ENCODE results near the gene SLC35A4.

SLC35A4 gene

GRCh38 chr5:140564196-140565023, at the start of gene SLC35A4, which contains the start of gene APBB3:
Gene SLC35A4 (plus strand): TSS chr5:140564828. CDS start chr5:140567170, 2,342 bp downstream.
Gene APBB3 (minus strand): TSS chr5:140564598. CDS start chr5:140564245, 353 bp downstream.
- Histone ChIP-seq H3K36me3 (ENCODE audit: control insufficient read depth, low read length) (peaks cover 37% of the 10 kb centered on the region), H3K9me2 (replicated peaks; ENCODE audit: control insufficient read depth, low read length) (no peaks in the 10 kb centered on the region), H3F3A (ENCODE audit: control insufficient read depth, insufficient read depth) (no peaks in the 10 kb centered on the region), H3K4me2 (ENCODE audit: low read length) (peak within 1 kb of the TSS; percentile 92), H3K4me3 (ENCODE audit: low read length) (peak within 1 kb of the TSS; percentile 94), H3K4me1 (ENCODE audit: control insufficient read depth, low read length) (peaks cover 23% of the 10 kb centered on the region), H3K79me2 (ENCODE audit: control insufficient read depth, low read length) (peaks cover 35% of the 10 kb centered on the region), H3K27ac (ENCODE audit: low read depth, low read length) (peak within 1 kb of the TSS; percentile 31), H3K9me3 (ENCODE audit: control insufficient read depth, insufficient read depth, low read length) (no peaks in the 10 kb centered on the region), H4K20me1 (ENCODE audit: control insufficient read depth, insufficient read depth, low read depth, low read length) (no peaks in the 10 kb centered on the region), H3K27me3 (ENCODE audit: control insufficient read depth, low read length) (no peaks in the 10 kb centered on the region)
- TF ChIP-seq EZH2phosphoT487 (IDR thresholded peaks at IDR 0.05; ENCODE audit: borderline replicate concordance, low read length): no peak
- no peak for TF ChIP-seq CTCF (IDR thresholded peaks at IDR 0.05; ENCODE audit: low read depth, low read length, poor library complexity, severe bottlenecking)

- TF ChIP-seq EZH2phosphoT487 (IDR thresholded peaks at IDR 0.05; ENCODE audit: borderline replicate concordance, low read length) (no peak), CTCF (IDR thresholded peaks at IDR 0.05; ENCODE audit: low read depth, low read length, poor library complexity, severe bottlenecking) (no peak)
These were observed 40.6 kb upstream of the SLC35A4 start for GRCh38 chr5:140524003-140524402.

GRCh38 chr5:140540227-140540626, 24.4 kb upstream of the SLC35A4 start:
- Histone ChIP-seq H3K4me1 (ENCODE audit: control insufficient read depth, low read length) (no peaks in the 10 kb centered on the region), H3F3A (ENCODE audit: control insufficient read depth, insufficient read depth) (no peaks in the 10 kb centered on the region), H3K9me2 (replicated peaks; ENCODE audit: control insufficient read depth, low read length) (no peaks in the 10 kb centered on the region), H3K4me2 (ENCODE audit: low read length) (no peak overlapping the region), H4K20me1 (ENCODE audit: control insufficient read depth, insufficient read depth, low read depth, low read length) (no peaks in the 10 kb centered on the region), H3K9me3 (ENCODE audit: control insufficient read depth, insufficient read depth, low read length) (no peaks in the 10 kb centered on the region), H3K27me3 (ENCODE audit: control insufficient read depth, low read length) (no peaks in the 10 kb centered on the region), H3K36me3 (ENCODE audit: control insufficient read depth, low read length) (peaks cover 75% of the 10 kb centered on the region), H3K4me3 (ENCODE audit: low read length) (no peak overlapping the region), H3K27ac (ENCODE audit: low read depth, low read length) (no peak overlapping the region), H3K79me2 (ENCODE audit: control insufficient read depth, low read length) (no peaks in the 10 kb centered on the region)
- TF ChIP-seq CTCF (IDR thresholded peaks at IDR 0.05; ENCODE audit: low read depth, low read length, poor library complexity, severe bottlenecking): no peak
- no peak for TF ChIP-seq EZH2phosphoT487 (IDR thresholded peaks at IDR 0.05; ENCODE audit: borderline replicate concordance, low read length)

More at GRCh38 chr5:140524003-140524402, 40.6 kb upstream of the SLC35A4 start:
- no peaks in the 10 kb centered on the region for H3K79me2 ChIP-seq (ENCODE audit: control insufficient read depth, low read length)
- H3K36me3 ChIP-seq (ENCODE audit: control insufficient read depth, low read length): peaks cover 55% of the 10 kb centered on the region
- no peaks in the 10 kb centered on the region for H3K9me2 ChIP-seq (replicated peaks; ENCODE audit: control insufficient read depth, low read length)
- H3K27ac ChIP-seq (ENCODE audit: low read depth, low read length): no peak overlapping the region
- no peak overlapping the region for H3K4me3 ChIP-seq (ENCODE audit: low read length)
- no peaks in the 10 kb centered on the region for H4K20me1 ChIP-seq (ENCODE audit: control insufficient read depth, insufficient read depth, low read depth, low read length)
- 0 out of 2 replicates have a peak, but pooled peaks cover 5% of the 10 kb centered on the region for H3F3A ChIP-seq (ENCODE audit: control insufficient read depth, insufficient read depth)
- no peak overlapping the region for H3K4me2 ChIP-seq (ENCODE audit: low read length)
- H3K27me3 ChIP-seq (ENCODE audit: control insufficient read depth, low read length): no peaks in the 10 kb centered on the region
- H3K4me1 ChIP-seq (ENCODE audit: control insufficient read depth, low read length): 0 out of 2 replicates have a peak, but pooled peaks cover 6% of the 10 kb centered on the region
- H3K9me3 ChIP-seq (ENCODE audit: control insufficient read depth, insufficient read depth, low read length): no peaks in the 10 kb centered on the region
